OCI-LY3 (cell line): ENCODE measurements around the gene SCUBE1.

Experiments used
- H2AFZ ChIP-seq: fragments of 200-600, 300-600 bp; shearing (Covaris generic); 2 replicates; pipeline ENCODE4 v1.6.0; 2014; ENCODE audit warnings: antibody characterized with exemption, low read depth, low read length
- H3K27ac ChIP-seq: fragments of 200-600, 300-600 bp; sonication (generic); 2 replicates; pipeline ENCODE4 v1.5.1; 2014; ENCODE audit warnings: mild to moderate bottlenecking, low read length, moderate library complexity, mixed read lengths
- H3K27me3 ChIP-seq: fragments of 200-600, 300-600 bp; sonication (generic); 2 replicates; pipeline ENCODE4 v1.6.1; 2014; ENCODE audit warnings: low read depth, low read length, mixed read lengths
- H3K36me3 ChIP-seq: fragments of 200-600, 300-600 bp; sonication (generic); replicated peaks from 2 replicates; pipeline ENCODE3; 2014; ENCODE audit warnings: low read depth, low read length, mixed read lengths
- H3K4me1 ChIP-seq: fragments of 300-600, 200-600 bp; sonication (generic); 2 replicates; pipeline ENCODE4 v1.6.1; 2014; ENCODE audit warnings: low read length, mixed read lengths
- H3K4me2 ChIP-seq: fragments of 200-600, 300-600 bp; sonication (generic); 2 replicates; pipeline ENCODE4 v1.6.1; 2014; ENCODE audit warnings: low read length, mixed read lengths
- H3K4me3 ChIP-seq: fragments of 300-600, 200-600 bp; sonication (generic); 2 replicates; pipeline ENCODE4 v1.5.1; 2014; ENCODE audit warnings: antibody characterized with exemption, mild to moderate bottlenecking, low read length, moderate library complexity
- H3K79me2 ChIP-seq: fragments of 300-600, 200-600 bp; shearing (Covaris generic); 2 replicates; pipeline ENCODE4 v1.6.1; 2014; ENCODE audit warnings: mild to moderate bottlenecking, low read length, mixed read lengths
- H3K9ac ChIP-seq: fragments of 300-600, 200-600 bp; shearing (Covaris generic); 2 replicates; pipeline ENCODE4 v1.6.0; 2014; ENCODE audit warnings: mild to moderate bottlenecking, low read length, moderate library complexity
- H3K9me3 ChIP-seq: fragments of 200-600, 300-600 bp; shearing (Covaris generic); 2 replicates; pipeline ENCODE4 v1.6.1; 2014; ENCODE audit warnings: low read length, mixed read lengths; ENCODE audit not compliant: insufficient read depth
- H4K20me1 ChIP-seq: fragments of 200-600, 300-600 bp; sonication (generic); 2 replicates; pipeline ENCODE4 v1.6.1; 2016; ENCODE audit warnings: low read length, mixed read lengths; ENCODE audit not compliant: insufficient read depth
- CTCF ChIP-seq: fragments of 200-600, 300-600 bp; sonication (generic); IDR thresholded peaks from 2 replicates; pipeline ENCODE4 v1.5.1; 2014; ENCODE audit warnings: antibody characterized with exemption, low read length, low read depth
- EZH2phosphoT487 ChIP-seq: fragments of 200-600 bp; shearing (Covaris generic); IDR thresholded peaks from 2 replicates; pipeline ENCODE4 v1.6.1; 2018; ENCODE audit warnings: antibody characterized with exemption, mixed run types, low read depth

SCUBE1 gene

DNA sequence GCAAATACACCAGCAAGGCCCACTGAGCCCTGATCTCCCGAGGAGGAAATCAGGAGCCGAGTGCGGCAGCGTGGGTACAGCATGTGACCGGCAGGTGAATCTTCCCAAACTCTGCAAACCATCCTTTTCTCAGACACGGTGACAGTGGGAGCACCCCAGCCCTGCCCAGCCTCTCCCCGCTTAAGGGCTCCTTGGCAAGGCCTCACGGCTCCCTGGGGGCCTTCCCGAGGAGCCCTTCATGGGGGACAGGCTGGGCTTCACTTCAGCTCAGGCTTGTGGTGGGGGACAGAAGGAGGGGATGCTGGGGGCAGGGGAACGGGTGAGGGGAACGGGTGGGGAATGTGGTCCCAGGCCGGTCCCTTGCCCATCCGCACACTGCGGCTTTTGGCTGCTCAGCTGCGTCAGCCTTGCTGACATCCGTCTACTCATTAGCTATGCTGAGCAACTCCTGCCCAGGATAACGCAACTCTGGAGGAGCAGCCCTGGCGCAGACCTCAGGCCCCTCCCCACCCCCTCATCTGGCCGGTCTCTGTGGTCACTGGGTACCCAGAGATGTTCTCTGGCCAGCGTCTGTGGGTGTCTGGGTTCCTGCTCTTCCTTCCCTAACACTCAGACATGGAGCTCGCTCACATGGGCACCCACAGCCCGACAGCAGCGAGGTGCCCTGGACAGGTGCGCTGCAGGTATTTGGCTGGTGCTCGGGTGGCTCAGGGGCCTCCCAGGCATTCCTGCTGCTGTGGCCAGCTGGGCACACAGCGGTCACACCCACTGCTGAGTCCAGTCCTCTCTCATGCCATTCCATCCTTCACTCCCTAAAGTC, 134.3 kb downstream of the SCUBE1 start:
- Histone ChIP-seq H2AFZ (no peak overlapping the region), H3K4me1 (no peaks in the 10 kb centered on the region), H3K9me3 (no peaks in the 10 kb centered on the region), H3K36me3 (no peaks in the 10 kb centered on the region), H3K27ac (no peak overlapping the region), H3K9ac (no peak overlapping the region), H3K27me3 (peaks cover 4% of the 10 kb centered on the region), H3K4me2 (no peak overlapping the region), H3K79me2 (no peaks in the 10 kb centered on the region), H4K20me1 (0 out of 2 replicates have a peak, but pooled peaks cover 2% of the 10 kb centered on the region), H3K4me3 (no peak overlapping the region)
- TF ChIP-seq EZH2phosphoT487 (no peak), CTCF (no peak)

DNA sequence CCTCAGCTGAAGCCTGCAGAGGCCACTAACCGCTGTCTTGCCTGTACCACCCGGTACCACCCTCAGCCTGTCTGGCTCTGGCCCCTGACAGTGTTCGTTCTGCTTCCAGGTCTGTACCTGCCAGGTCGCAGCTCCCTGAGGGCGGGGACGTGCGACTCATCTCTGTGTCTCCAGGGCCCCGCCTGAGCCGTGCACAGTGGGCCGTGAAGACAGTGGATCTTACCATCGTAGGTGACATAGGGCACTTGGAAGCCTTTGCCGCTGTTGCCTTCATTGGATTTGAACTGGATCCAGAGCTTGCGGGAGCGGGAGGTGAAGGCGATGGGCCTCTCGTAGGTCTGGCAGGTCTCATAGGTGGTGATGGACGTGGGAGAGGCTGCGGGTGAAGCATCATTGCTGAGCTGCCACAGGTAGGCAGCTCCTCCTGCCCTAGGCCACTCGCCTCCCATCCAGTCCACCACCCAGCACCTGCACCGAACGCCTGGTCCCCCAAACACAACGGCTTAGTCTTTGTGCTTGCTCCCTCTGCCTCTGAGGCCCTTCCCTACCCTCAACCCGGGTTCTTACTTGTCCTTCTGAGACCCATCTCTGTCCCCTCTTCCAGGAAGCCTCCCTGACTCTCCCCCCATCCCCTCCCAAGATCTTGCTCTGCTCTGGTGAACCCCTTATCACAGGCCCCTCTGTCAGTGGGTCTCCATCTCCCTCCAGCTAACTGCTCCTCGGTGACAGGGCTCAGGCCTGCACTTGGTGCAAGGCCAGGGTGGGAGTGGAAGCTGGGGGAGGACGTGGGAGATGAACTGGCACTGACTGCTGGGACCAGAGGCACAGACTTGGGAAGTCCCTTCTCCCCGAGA, 135.1 kb downstream of the SCUBE1 start:
- Histone ChIP-seq H3K4me1 (no peaks in the 10 kb centered on the region), H3K27ac (no peak overlapping the region), H3K36me3 (no peaks in the 10 kb centered on the region), H3K79me2 (no peaks in the 10 kb centered on the region), H3K9me3 (no peaks in the 10 kb centered on the region), H4K20me1 (no peaks in the 10 kb centered on the region), H2AFZ (no peak overlapping the region), H3K27me3 (peaks cover under 1% of the 10 kb centered on the region), H3K4me3 (no peak overlapping the region), H3K4me2 (no peak overlapping the region), H3K9ac (no peak overlapping the region)
- TF ChIP-seq CTCF (no peak), EZH2phosphoT487 (no peak)

- Histone ChIP-seq H3K4me3 (no peak overlapping the region), H3K27ac (no peak overlapping the region), H3K27me3 (no peaks in the 10 kb centered on the region; the same call in 1 of the 2 replicates), H3K79me2 (no peaks in the 10 kb centered on the region), H2AFZ (no peak overlapping the region), H3K9ac (no peak overlapping the region), H3K36me3 (no peaks in the 10 kb centered on the region), H3K4me2 (no peak overlapping the region), H4K20me1 (no peaks in the 10 kb centered on the region), H3K9me3 (no peaks in the 10 kb centered on the region), H3K4me1 (no peaks in the 10 kb centered on the region)
- TF ChIP-seq EZH2phosphoT487 (no peak), CTCF (no peak)
These were observed 135.8 kb downstream of the SCUBE1 start for GRCh38 chr22:43207386-43207785.

- no peaks in the 10 kb centered on the region for H3K9me3 ChIP-seq
- no peak overlapping the region for H3K4me3 ChIP-seq
- TF ChIP-seq CTCF, result no peak
- H3K4me2 ChIP-seq, result no peak overlapping the region
- no peaks in the 10 kb centered on the region; the same call in 1 of the 2 replicates for H3K27me3 ChIP-seq
- H3K27ac ChIP-seq, result no peak overlapping the region
- H3K4me1 ChIP-seq, result no peaks in the 10 kb centered on the region
- no peaks in the 10 kb centered on the region for H3K79me2 ChIP-seq
- H2AFZ ChIP-seq, result no peak overlapping the region
- no peaks in the 10 kb centered on the region for H4K20me1 ChIP-seq
- no peak overlapping the region for H3K9ac ChIP-seq
- no peaks in the 10 kb centered on the region for H3K36me3 ChIP-seq
These were observed 136.5 kb downstream of the SCUBE1 start for GRCh38 chr22:43206509-43207161.
